Common myeloid progenitor, CD34-positive (primary cell): ENCODE results near the gene WDR70.
A peak's percentile ranks its signal among the peaks of the same experiment; 100 is the strongest.

Experiments
- CTCF ChIA-PET: fragments of 350-600 bp; sonication (Branson Sonifier 250); formaldehyde crosslinking; loops from one replicate; lab custom pipeline; 2021; ENCODE audit warnings: antibody characterized with exemption; lab: Charles Lee
- POLR2A ChIA-PET: fragments of 350-600 bp; sonication (Branson Sonifier 250); formaldehyde crosslinking; loops from one replicate; lab custom pipeline; 2021; ENCODE audit warnings: antibody characterized with exemption; lab: Charles Lee
- DNase-seq, 3 donors: peaks; one replicate each; pipeline versions ENCODE4 v3.0.0 to v3.0.0-alpha.2; 2013
- H3K27ac ChIP-seq, 2 experiments: 1 replicate in 1 of 2; 2 replicates in 1 of 2; pipeline ENCODE4 v1.7.0; 2013; ENCODE audit warnings: inconsistent platforms in 2 of 2, low read length in 2 of 2, mild to moderate bottlenecking in 2 of 2, low read depth in 1 of 2, moderate library complexity in 1 of 2; ENCODE audit not compliant: severe bottlenecking in 2 of 2, insufficient read depth in 1 of 2, poor library complexity in 1 of 2
- H3K27me3 ChIP-seq, 5 experiments: replicated peaks in 2 of 5; 1 replicate in 3 of 5; 2 replicates in 2 of 5; pipeline versions ENCODE4 v1.6.1 to v1.7.0; 2013; ENCODE audit warnings: low read length in 4 of 5, mild to moderate bottlenecking in 2 of 5, moderate library complexity in 2 of 5, inconsistent platforms in 1 of 5; ENCODE audit not compliant: insufficient read depth in 5 of 5, control insufficient read depth in 4 of 5
- H3K36me3 ChIP-seq, 4 experiments: 1 replicate in 2 of 4; 2 replicates in 2 of 4; pipeline versions ENCODE4 v1.6.1 to v1.7.0; 2013; ENCODE audit warnings: low read length in 3 of 4, control low read depth in 1 of 4, mild to moderate bottlenecking in 1 of 4; ENCODE audit not compliant: control insufficient read depth in 4 of 4, insufficient read depth in 4 of 4
- H3K4me1 ChIP-seq, 4 experiments: 1 replicate in 3 of 4; 2 replicates in 1 of 4; pipeline versions ENCODE4 v1.6.1 to v1.7.1; 2013; ENCODE audit warnings: low read length in 3 of 4, mild to moderate bottlenecking in 3 of 4, control low read depth in 1 of 4, inconsistent platforms in 1 of 4, moderate library complexity in 1 of 4; ENCODE audit not compliant: control insufficient read depth in 4 of 4, insufficient read depth in 4 of 4; ENCODE audit errors: control extremely low read depth in 1 of 4
- H3K4me3 ChIP-seq, 7 experiments: 1 replicate in 4 of 7; 2 replicates in 3 of 7; pipeline versions ENCODE4 v1.5.1 to v1.7.0; 2013; ENCODE audit warnings: mild to moderate bottlenecking in 7 of 7, low read length in 6 of 7, moderate library complexity in 6 of 7, inconsistent platforms in 2 of 7, low read depth in 2 of 7, control low read depth in 1 of 7; ENCODE audit not compliant: insufficient read depth in 4 of 7, control insufficient read depth in 1 of 7; ENCODE audit errors: extremely low read depth in 1 of 7
- H3K9me3 ChIP-seq, 5 experiments: 1 replicate in 4 of 5; 2 replicates in 1 of 5; pipeline versions ENCODE4 v1.6.1 to v1.7.1; 2013; ENCODE audit warnings: low read length in 4 of 5, mild to moderate bottlenecking in 2 of 5, inconsistent platforms in 1 of 5, low read depth in 1 of 5, moderate library complexity in 1 of 5; ENCODE audit not compliant: control insufficient read depth in 4 of 5, insufficient read depth in 2 of 5; ENCODE audit errors: control extremely low read depth in 1 of 5
- WGBS: methylation state at CpG from one replicate; pipeline ENCODE4 v1.1.5; 2013; ENCODE audit not compliant: insufficient coverage; 5-methylcytosine and 5-hydroxymethylcytosine counted together

The WDR70 gene

GRCh38 chr5:37661227-37661920 lies 282.3 kb downstream of the WDR70 start:
- no peak overlapping the region for H3K27ac ChIP-seq
- peaks cover 0 to 3% (median 1%) of the 10 kb centered on the region in 4 experiments for H3K4me1 ChIP-seq
- no peak overlapping the region for H3K4me3 ChIP-seq
- no peaks in the 10 kb centered on the region for H3K27me3 ChIP-seq
- no peaks in the 10 kb centered on the region for H3K9me3 ChIP-seq
- DNase-seq: peak in 1 of 3 donors; percentile 13
- peaks cover 0 to 4% (median 1%) of the 10 kb centered on the region in 4 experiments for H3K36me3 ChIP-seq
- ChIA-PET CTCF (no interaction called here), POLR2A (no interaction called here)
- WGBS: 100% methylated on average over 2 of the region's 5 CpGs

- Histone ChIP-seq H3K27me3 (no peaks in the 10 kb centered on the region), H3K27ac (no peak overlapping the region), H3K4me1 (peaks cover 0 to 3% (median 1%) of the 10 kb centered on the region in 4 experiments), H3K36me3 (peaks cover 0 to 4% (median under 1%) of the 10 kb centered on the region in 4 experiments), H3K4me3 (no peak overlapping the region), H3K9me3 (no peaks in the 10 kb centered on the region)
- WGBS: 100% methylated on average over 2 of the region's 2 CpGs
- DNase-seq: no peak
- CTCF ChIA-PET: no interaction called here
- POLR2A ChIA-PET: no interaction called here
These were observed 282.8 kb downstream of the WDR70 start for GRCh38 chr5:37661951-37662350.

GRCh38 chr5:37662362-37662761 lies 283.2 kb downstream of the WDR70 start:
- Histone ChIP-seq H3K4me1 (peaks cover 0 to 3% (median 1%) of the 10 kb centered on the region in 4 experiments), H3K36me3 (peaks cover 0 to 1% (median 0%) of the 10 kb centered on the region in 4 experiments), H3K9me3 (no peaks in the 10 kb centered on the region), H3K27ac (no peak overlapping the region), H3K27me3 (no peaks in the 10 kb centered on the region), H3K4me3 (no peak overlapping the region)
- POLR2A ChIA-PET: no interaction called here
- no peak for DNase-seq
- CTCF ChIA-PET: no interaction called here
- WGBS: no CpG with 5 or more reads among the region's 3 CpGs

- peaks cover 0 to 3% (median 1%) of the 10 kb centered on the region in 4 experiments for H3K4me1 ChIP-seq
- H3K36me3 ChIP-seq: no peaks in the 10 kb centered on the region
- H3K27ac ChIP-seq: no peak overlapping the region
- no peaks in the 10 kb centered on the region for H3K9me3 ChIP-seq
- no peaks in the 10 kb centered on the region for H3K27me3 ChIP-seq
- POLR2A ChIA-PET: no interaction called here
- no peak for DNase-seq
- CTCF ChIA-PET: no interaction called here
- WGBS: 100% methylated on average over 2 of the region's 5 CpGs
- no peak overlapping the region for H3K4me3 ChIP-seq
These were observed 283.8 kb downstream of the WDR70 start for GRCh38 chr5:37662789-37663485.

GRCh38 chr5:37663538-37663937 lies 284.4 kb downstream of the WDR70 start:
- Histone ChIP-seq H3K4me1 (peaks cover 0 to 3% (median 0%) of the 10 kb centered on the region in 4 experiments), H3K4me3 (no peak overlapping the region), H3K27me3 (no peaks in the 10 kb centered on the region), H3K9me3 (no peaks in the 10 kb centered on the region), H3K36me3 (no peaks in the 10 kb centered on the region), H3K27ac (no peak overlapping the region)
- POLR2A ChIA-PET: no interaction called here
- CTCF ChIA-PET: no interaction called here
- DNase-seq: no peak
- 96% methylated on average over 5 of the region's 5 CpGs for WGBS

GRCh38 chr5:37664551-37664950 lies 285.4 kb downstream of the WDR70 start:
- peaks cover 0 to 3% (median 0%) of the 10 kb centered on the region in 4 experiments for H3K4me1 ChIP-seq
- DNase-seq: no peak
- CTCF ChIA-PET: interaction anchor here (0.9 kb wide), 1 partner anchor 110 kb away, joined by 3 read pairs; no protein-coding TSS in a partner anchor
- no peak overlapping the region for H3K4me3 ChIP-seq
- no peaks in the 10 kb centered on the region for H3K27me3 ChIP-seq
- H3K9me3 ChIP-seq: peaks cover 0 to 3% (median 0%) of the 10 kb centered on the region in 5 experiments
- no peak overlapping the region for H3K27ac ChIP-seq
- POLR2A ChIA-PET: no interaction called here
- peaks cover 0 to 2% (median 0%) of the 10 kb centered on the region in 4 experiments for H3K36me3 ChIP-seq
- no CpG with 5 or more reads among the region's 1 CpG for whole genome bisulfite sequencing

- no CpG with 5 or more reads among the region's 1 CpG for whole genome bisulfite sequencing
- peak; percentile 21 to 76 (median 60) for DNase-seq
These were observed 286.2 kb downstream of the WDR70 start for GRCh38 chr5:37665272-37665671.

More at GRCh38 chr5:37665272-37665671, 286.2 kb downstream of the WDR70 start:
- ChIA-PET CTCF (interaction anchor here (0.6 to 0.9 kb wide), 2 partner anchors 111 to 390 kb away, joined by 3 to 4 read pairs; no protein-coding TSS in a partner anchor), POLR2A (no interaction called here)
- Histone ChIP-seq H3K4me1 (peaks cover 0 to 3% (median 0%) of the 10 kb centered on the region in 4 experiments), H3K36me3 (peaks cover 0 to 3% (median 0%) of the 10 kb centered on the region in 4 experiments), H3K27me3 (no peaks in the 10 kb centered on the region), H3K27ac (no peak overlapping the region), H3K9me3 (peaks cover 0 to 3% (median 0%) of the 10 kb centered on the region in 5 experiments), H3K4me3 (no peak overlapping the region)
